Chondrocyte (in vitro differentiated cells): ENCODE data around the gene PPIL4. TPM values are rescaled to one million over a fixed set of nuclear protein-coding genes. Genes with fewer than 3 reads are reported as not detected.

Experiments
- DNase-seq: peaks from one replicate; pipeline ENCODE4 v3.0.0; 2021; ENCODE audit warnings: mixed read lengths, low spot score
- H3K27ac Mint-ChIP-seq: one replicate; pipeline ENCODE4 v1.8.0; 2021; ENCODE audit warnings: mild to moderate bottlenecking, moderate library complexity, mixed read lengths; ENCODE audit not compliant: unreplicated experiment
- H3K27me3 Mint-ChIP-seq: 2 replicates; pipeline ENCODE4 v1.8.0; 2021; ENCODE audit warnings: low read depth, mixed read lengths
- H3K36me3 Mint-ChIP-seq: 2 replicates; pipeline ENCODE4 v1.8.0; 2021; ENCODE audit warnings: low read depth, mixed read lengths
- H3K4me1 Mint-ChIP-seq: 2 replicates; pipeline ENCODE4 v1.8.0; 2021; ENCODE audit warnings: low read depth, mild to moderate bottlenecking, mixed read lengths
- H3K4me3 Mint-ChIP-seq: one replicate; pipeline ENCODE4 v1.8.0; 2021; ENCODE audit warnings: mild to moderate bottlenecking, moderate library complexity, mixed read lengths; ENCODE audit not compliant: unreplicated experiment
- H3K9me3 Mint-ChIP-seq: 2 replicates; pipeline ENCODE4 v1.8.0; 2021; ENCODE audit warnings: low read depth, mixed read lengths
- CTCF ChIP-seq: fragments of 200-600 bp; sonication (generic); IDR thresholded peaks from 2 replicates; pipeline ENCODE4 v1.5.0; 2021; ENCODE audit warnings: antibody characterized with exemption, mild to moderate bottlenecking, moderate library complexity
- total RNA-seq: library from RNA; stranded (reverse); gene quantifications from 3 replicates; pipeline ENCODE4 v1.2.1, GENCODE V29; 2021

The PPIL4 gene
- total RNA-seq, 1 donor from 2014 or later, result 30.0 TPM

DNA sequence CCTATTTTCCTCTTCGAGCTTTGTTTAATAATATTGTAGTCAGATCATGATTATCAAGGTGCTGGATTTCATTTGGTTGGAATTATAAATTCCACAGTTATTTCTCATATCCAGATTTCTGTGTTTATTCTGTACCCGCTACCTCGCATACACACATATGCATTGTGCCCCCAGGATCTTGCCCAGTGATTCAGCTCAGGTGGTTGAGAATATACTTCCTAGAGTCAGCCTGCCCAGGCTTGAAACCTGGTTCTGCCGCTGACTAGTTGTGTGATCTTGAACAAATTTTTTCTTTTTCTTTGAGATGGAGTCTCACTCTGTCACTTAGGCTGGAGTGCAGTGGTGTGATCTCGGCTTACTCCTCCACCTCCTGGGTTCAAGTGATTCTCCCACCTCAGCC, 35.0 kb upstream of the PPIL4 start:
- Mint-ChIP-seq H3K27me3 (no peaks in the 10 kb centered on the region), H3K9me3 (no peaks in the 10 kb centered on the region), H3K4me1 (no peaks in the 10 kb centered on the region), H3K36me3 (peaks cover 10% of the 10 kb centered on the region), H3K27ac (no peak overlapping the region), H3K4me3 (no peak overlapping the region)
- no peak for DNase-seq
- TF ChIP-seq CTCF, result no peak

DNA sequence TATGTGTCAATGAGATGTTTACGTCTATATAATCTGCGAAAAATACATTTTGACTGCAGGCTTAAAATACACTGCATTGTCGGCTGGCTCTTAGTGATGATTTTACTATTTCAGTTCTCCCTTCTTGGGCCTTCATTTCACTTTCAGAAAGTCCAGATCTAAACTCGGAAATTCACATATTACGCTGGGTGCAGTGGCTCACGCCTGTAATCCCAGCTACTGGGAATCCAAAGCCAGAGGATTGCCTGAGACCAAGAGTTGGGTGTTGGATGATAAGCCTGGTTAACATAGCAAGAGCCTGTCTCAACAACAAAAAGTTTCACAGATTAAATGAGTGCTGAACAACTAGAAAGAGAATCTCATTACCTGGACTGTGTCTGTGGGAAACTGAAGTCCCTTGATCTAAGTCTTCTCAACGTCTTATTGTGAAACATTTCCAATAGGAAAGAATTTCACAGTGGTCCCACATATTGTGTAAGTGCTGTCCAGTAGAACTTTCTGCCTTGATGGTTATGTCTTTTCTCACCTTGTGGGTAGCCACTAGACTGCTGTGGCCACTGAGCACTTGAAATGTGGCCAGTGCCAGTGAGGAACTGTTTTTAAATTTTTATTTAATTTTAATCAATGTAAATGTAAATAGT, 22.2 kb upstream of the PPIL4 start:
- H3K36me3 Mint-ChIP-seq, result no peaks in the 10 kb centered on the region
- no peak overlapping the region for H3K4me3 Mint-ChIP-seq
- H3K4me1 Mint-ChIP-seq, result peaks cover 24% of the 10 kb centered on the region
- TF ChIP-seq CTCF, result no peak
- H3K9me3 Mint-ChIP-seq, result no peaks in the 10 kb centered on the region
- H3K27ac Mint-ChIP-seq, result no peak overlapping the region
- DNase-seq, result no peak
- H3K27me3 Mint-ChIP-seq, result no peaks in the 10 kb centered on the region

GRCh38 chr6:149567194-149567586, 21.3 kb upstream of the PPIL4 start:
- no peak for TF ChIP-seq CTCF
- no peaks in the 10 kb centered on the region for H3K9me3 Mint-ChIP-seq
- peaks cover 24% of the 10 kb centered on the region for H3K4me1 Mint-ChIP-seq
- H3K4me3 Mint-ChIP-seq, result peak overlapping the region; percentile 92
- peak overlapping the region; percentile 96 for H3K27ac Mint-ChIP-seq
- no peaks in the 10 kb centered on the region for H3K27me3 Mint-ChIP-seq
- no peaks in the 10 kb centered on the region for H3K36me3 Mint-ChIP-seq
- no peak for DNase-seq

DNA sequence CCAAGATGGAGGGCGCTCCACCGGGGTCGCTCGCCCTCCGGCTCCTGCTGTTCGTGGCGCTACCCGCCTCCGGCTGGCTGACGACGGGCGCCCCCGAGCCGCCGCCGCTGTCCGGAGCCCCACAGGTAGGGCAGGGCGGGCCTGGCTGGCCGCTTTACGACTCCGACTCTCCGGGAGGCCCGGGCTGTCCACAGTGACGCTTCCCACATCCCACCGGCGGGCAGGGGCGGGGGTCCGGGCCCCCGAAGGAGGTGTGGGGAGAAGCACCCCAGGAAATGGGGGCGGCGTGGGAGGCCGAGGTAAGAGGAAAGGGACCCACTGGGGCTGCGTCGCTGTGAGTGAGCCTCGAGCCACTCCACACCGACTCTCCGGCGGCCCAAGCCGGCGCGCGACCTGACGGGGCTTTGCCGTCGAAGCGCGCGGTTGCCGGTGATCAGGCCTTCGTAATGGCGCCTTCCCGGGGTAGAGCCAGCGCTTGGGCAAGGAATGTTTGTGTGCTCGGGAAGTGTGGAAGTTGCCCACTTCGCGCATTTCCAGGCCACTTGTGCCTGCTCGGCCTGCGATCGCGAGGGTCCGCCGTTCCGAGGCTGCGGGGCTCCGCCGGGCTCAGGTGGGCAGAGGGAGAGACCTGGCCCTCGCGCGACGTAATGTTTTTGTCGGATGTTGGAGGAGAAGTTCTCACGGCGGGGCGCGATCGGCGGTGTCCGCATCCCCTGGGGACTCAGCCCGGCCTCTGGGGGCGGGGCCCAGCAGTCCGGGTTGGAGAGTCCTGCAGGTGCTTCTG, 20.8 kb upstream of the PPIL4 start:
- H3K4me1 Mint-ChIP-seq, result peaks cover 24% of the 10 kb centered on the region
- no peak for TF ChIP-seq CTCF
- H3K27me3 Mint-ChIP-seq, result no peaks in the 10 kb centered on the region
- peak overlapping the region; percentile 92 for H3K4me3 Mint-ChIP-seq
- H3K36me3 Mint-ChIP-seq, result no peaks in the 10 kb centered on the region
- no peaks in the 10 kb centered on the region for H3K9me3 Mint-ChIP-seq
- peak overlapping the region; percentile 96 for H3K27ac Mint-ChIP-seq
- peak; percentile 91 for DNase-seq

GRCh38 chr6:149565527-149566409, 19.9 kb upstream of the PPIL4 start, which contains the start of gene GINM1:
GINM1 (plus strand) TSS chr6:149566375; CDS start chr6:149566415, 40 bp downstream.
- Mint-ChIP-seq H3K4me3 (peak within 1 kb of the TSS; percentile 92), H3K27me3 (no peaks in the 10 kb centered on the region), H3K36me3 (no peaks in the 10 kb centered on the region), H3K4me1 (peaks cover 24% of the 10 kb centered on the region), H3K27ac (peak within 1 kb of the TSS; percentile 96), H3K9me3 (no peaks in the 10 kb centered on the region)
- peak; percentile 87 for TF ChIP-seq CTCF
- peak; percentile 95 for DNase-seq
